ENCODE measurements around the gene INTS11. TPM values are rescaled to one million over a fixed set of nuclear protein-coding genes. Genes with fewer than 3 reads are reported as not detected.

INTS11 gene
- total and polyA plus RNA-seq, 9 of the 15 experiments (the other 6 are each of a cell fraction or from before 2014, with no cell fraction given): 3.6 to 183 (median 110) TPM

DNA sequence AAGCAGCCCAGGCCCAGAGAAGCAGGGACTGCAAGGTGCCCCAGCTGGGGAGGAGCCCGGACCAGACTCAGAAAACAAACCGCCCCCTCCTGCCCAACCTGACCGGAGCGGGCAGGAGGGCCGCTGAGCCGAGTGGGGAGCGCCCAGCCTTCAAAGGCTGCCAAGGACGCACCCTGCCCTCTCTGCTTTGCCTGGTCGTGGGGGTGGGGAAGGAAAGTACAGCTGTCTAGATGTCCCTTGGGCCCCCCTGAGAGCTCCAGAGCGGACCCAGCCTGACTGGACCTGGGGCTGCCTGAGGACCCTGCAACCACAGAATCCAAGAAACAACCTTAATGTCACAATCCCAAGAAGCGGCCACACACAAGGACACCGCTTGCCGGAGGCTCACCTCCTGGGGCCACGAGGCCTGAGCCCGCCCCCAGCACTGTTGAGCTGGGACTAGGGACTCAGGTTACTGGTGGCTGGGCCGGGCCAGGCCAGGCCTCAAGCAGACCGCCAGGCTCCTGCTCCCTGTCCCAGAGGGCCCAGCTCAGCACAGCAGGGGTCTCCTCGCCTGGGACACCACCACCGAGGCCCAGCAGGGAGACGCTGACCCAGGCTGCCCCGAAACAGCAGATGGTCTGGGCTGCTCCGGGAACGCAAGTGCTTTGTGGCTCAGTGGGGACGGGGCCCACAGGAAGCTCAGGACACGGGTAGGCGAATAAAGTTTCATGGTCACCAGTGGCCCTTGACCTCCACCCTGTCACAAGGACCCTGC, 23.4 kb upstream of the INTS11 start (continued):
- TF ChIP-seq, protein P1, sequence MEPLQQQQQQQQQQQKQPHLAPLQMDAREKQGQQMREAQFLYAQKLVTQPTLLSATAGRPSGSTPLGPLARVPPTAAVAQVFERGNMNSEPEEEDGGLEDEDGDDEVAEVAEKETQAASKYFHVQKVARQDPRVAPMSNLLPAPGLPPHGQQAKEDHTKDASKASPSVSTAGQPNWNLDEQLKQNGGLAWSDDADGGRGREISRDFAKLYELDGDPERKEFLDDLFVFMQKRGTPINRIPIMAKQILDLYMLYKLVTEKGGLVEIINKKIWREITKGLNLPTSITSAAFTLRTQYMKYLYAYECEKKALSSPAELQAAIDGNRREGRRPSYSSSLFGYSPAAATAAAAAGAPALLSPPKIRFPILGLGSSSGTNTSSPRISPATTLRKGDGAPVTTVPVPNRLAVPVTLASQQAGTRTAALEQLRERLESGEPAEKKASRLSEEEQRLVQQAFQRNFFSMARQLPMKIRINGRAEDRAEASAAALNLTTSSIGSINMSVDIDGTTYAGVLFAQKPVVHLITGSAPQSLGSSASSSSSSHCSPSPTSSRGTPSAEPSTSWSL (CRISPR knock-in tag; IDR thresholded peaks at IDR 0.05; ENCODE audit: borderline replicate concordance): no peak
- TF ChIP-seq THRAP3 (IDR thresholded peaks at IDR 0.05; ENCODE audit: borderline replicate concordance): no peak
- no peak for TF ChIP-seq TARDBP (IDR thresholded peaks at IDR 0.05)
- no peak for TF ChIP-seq ZFP36 (IDR thresholded peaks at IDR 0.05; ENCODE audit: low read depth, low read length, partially characterized antibody)
- TF ChIP-seq SUPT5H (IDR thresholded peaks at IDR 0.05): peak; percentile 61; the same call in 1 of the 2 replicates
- no peak for TF ChIP-seq ZC3H11A (IDR thresholded peaks at IDR 0.05; ENCODE audit: low read depth, low read length)
- no peak for TF ChIP-seq RAD21 (CRISPR knock-in tag; conservative IDR thresholded peaks at IDR 0.05 in 1 of 2, IDR thresholded peaks at IDR 0.05 in 1 of 2)
- TF ChIP-seq ARID2 (IDR thresholded peaks at IDR 0.05): no peak
- TF ChIP-seq KDM5B (IDR thresholded peaks at IDR 0.05; ENCODE audit: insufficient replicate concordance, low read depth, low read length): peak; percentile 70
- no peak for TF ChIP-seq RBM17 (IDR thresholded peaks at IDR 0.05; ENCODE audit: borderline replicate concordance, low read depth, low read length)
- no peak for TF ChIP-seq ZBTB17 (CRISPR knock-in tag; IDR thresholded peaks at IDR 0.05)
- TF ChIP-seq POLR3A (IDR thresholded peaks at IDR 0.05; ENCODE audit: borderline replicate concordance, extremely low read depth, insufficient read depth, insufficient read length): no peak
- TF ChIP-seq, protein P2, sequence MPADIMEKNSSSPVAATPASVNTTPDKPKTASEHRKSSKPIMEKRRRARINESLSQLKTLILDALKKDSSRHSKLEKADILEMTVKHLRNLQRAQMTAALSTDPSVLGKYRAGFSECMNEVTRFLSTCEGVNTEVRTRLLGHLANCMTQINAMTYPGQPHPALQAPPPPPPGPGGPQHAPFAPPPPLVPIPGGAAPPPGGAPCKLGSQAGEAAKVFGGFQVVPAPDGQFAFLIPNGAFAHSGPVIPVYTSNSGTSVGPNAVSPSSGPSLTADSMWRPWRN (IDR thresholded peaks at IDR 0.05; ENCODE audit: low read depth): no peak
- TF ChIP-seq, protein P3, sequence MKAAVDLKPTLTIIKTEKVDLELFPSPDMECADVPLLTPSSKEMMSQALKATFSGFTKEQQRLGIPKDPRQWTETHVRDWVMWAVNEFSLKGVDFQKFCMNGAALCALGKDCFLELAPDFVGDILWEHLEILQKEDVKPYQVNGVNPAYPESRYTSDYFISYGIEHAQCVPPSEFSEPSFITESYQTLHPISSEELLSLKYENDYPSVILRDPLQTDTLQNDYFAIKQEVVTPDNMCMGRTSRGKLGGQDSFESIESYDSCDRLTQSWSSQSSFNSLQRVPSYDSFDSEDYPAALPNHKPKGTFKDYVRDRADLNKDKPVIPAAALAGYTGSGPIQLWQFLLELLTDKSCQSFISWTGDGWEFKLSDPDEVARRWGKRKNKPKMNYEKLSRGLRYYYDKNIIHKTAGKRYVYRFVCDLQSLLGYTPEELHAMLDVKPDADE (conservative IDR thresholded peaks at IDR 0.05; ENCODE audit: control insufficient read depth, low read depth, low read length): 0 out of 2 replicates have a peak, but pooled peaks have one; percentile 34
- TF ChIP-seq, protein P4, sequence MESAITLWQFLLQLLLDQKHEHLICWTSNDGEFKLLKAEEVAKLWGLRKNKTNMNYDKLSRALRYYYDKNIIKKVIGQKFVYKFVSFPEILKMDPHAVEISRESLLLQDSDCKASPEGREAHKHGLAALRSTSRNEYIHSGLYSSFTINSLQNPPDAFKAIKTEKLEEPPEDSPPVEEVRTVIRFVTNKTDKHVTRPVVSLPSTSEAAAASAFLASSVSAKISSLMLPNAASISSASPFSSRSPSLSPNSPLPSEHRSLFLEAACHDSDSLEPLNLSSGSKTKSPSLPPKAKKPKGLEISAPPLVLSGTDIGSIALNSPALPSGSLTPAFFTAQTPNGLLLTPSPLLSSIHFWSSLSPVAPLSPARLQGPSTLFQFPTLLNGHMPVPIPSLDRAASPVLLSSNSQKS (CRISPR knock-in tag; IDR thresholded peaks at IDR 0.05): no peak
- TF ChIP-seq DDX20 (tag; IDR thresholded peaks at IDR 0.05; ENCODE audit: low read depth): no peak
- no peak for TF ChIP-seq GTF2E2 (tag; IDR thresholded peaks at IDR 0.05)
- TF ChIP-seq SAFB (IDR thresholded peaks at IDR 0.05; ENCODE audit: borderline replicate concordance, low read depth, low read length): no peak; the same call in 1 of the 2 replicates
- no peak for TF ChIP-seq ZBTB1 (CRISPR knock-in tag; IDR thresholded peaks at IDR 0.05; ENCODE audit: borderline replicate concordance, low read depth)
- TF ChIP-seq SNIP1 (IDR thresholded peaks at IDR 0.05; ENCODE audit: low read depth): no peak
- no peak for TF ChIP-seq ATF7 (IDR thresholded peaks at IDR 0.05)

Measured in K562 (cell line).